Suprapubic skin (tissue), 3 donors: Measurements from ENCODE around the gene ACSF2.

Source experiments
- CTCF ChIP-seq, 2 donors: fragments of 200-600 bp in 1 of 2; fragments of 450-650 bp in 1 of 2; sonication (generic) in 1 of 2; IDR thresholded peaks; one replicate each; pipeline ENCODE4 v1.5.1; 2016 to 2019; ENCODE audit warnings: antibody characterized with exemption in 2 of 2, mild to moderate bottlenecking in 1 of 2, moderate library complexity in 1 of 2
- POLR2A ChIP-seq, 2 donors: fragments of 450-650 bp; IDR thresholded peaks; one replicate each; pipeline ENCODE4 v1.6.1; 2017; ENCODE audit warnings: antibody characterized with exemption in 2 of 2, mild to moderate bottlenecking in 2 of 2, moderate library complexity in 2 of 2

GRCh38 chr17:50407921-50408320 is 18.1 kb upstream of the ACSF2 start:
- TF ChIP-seq POLR2A (IDR thresholded peaks at IDR 0.05) (no peak), CTCF (IDR thresholded peaks at IDR 0.05) (no peak)
